ENCODE results near the gene MCUB. TPM values are rescaled to one million over a fixed set of nuclear protein-coding genes. Genes with fewer than 3 reads are reported as not detected.

The MCUB gene
- polyA plus RNA-seq, 2 of the 4 experiments (the other 2 are of a cell fraction) = 14.6 to 21.9 TPM

DNA sequence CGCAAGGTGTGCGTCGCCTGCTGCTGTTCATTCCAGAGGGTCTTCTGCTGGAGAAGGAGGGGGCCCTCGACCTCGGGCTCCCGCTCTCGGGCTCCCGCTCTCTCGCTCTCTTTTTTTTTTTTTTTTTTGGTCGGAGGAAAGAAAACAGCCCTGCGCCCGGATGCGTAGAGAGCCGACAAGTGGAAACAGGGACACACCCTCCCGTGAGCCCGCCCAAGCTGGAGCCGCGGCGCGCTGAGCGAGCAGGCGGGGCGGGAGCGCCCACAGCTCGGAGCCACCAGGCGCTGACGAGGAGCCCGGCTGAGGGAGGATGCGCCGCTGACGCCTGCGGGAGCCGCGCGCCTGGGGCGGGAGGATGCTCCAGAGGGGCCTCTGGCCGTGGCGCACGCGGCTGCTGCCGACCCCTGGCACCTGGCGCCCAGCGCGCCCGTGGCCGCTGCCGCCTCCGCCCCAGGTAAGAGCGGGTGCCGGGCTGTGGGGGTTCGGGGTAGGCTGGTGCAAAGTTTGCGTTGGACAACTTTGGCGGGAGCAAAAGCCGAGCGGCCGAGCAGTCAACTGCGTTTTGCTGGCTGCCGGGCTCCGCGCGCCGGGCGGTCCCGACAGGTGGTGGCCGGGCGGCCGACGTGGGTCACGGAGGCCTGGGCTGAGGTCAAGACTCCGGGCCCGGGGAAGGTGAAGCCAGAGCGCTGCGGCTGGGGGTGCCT, at the start of gene MCUB (continued):
- TF ChIP-seq ZC3H11A (IDR thresholded peaks at IDR 0.05) (no peak), ZNF302 (CRISPR knock-in tag; IDR thresholded peaks at IDR 0.05) (no peak), NR3C1 (IDR thresholded peaks at IDR 0.05) (no peak), MAZ (IDR thresholded peaks at IDR 0.05; ENCODE audit: borderline replicate concordance, low read depth, low read length) (no peak), PHF8 (IDR thresholded peaks at IDR 0.05; ENCODE audit: borderline replicate concordance, low read depth) (0 out of 2 replicates have a peak, but pooled peaks have one; percentile 3), CHD4 (IDR thresholded peaks at IDR 0.05; ENCODE audit: borderline replicate concordance) (no peak), TP53 (CRISPR knock-in tag; IDR thresholded peaks at IDR 0.05) (no peak), RNF2 (IDR thresholded peaks at IDR 0.05; ENCODE audit: borderline replicate concordance, low read depth) (no peak), ZFP36 (IDR thresholded peaks at IDR 0.05; ENCODE audit: borderline replicate concordance, partially characterized antibody) (no peak), POLR2A (IDR thresholded peaks at IDR 0.05; ENCODE audit: low read length) (peak; percentile 43; the same call in 1 of the 2 replicates), CEBPB (IDR thresholded peaks at IDR 0.05) (no peak), HEYL (CRISPR knock-in tag; IDR thresholded peaks at IDR 0.05) (no peak), HDAC2 (IDR thresholded peaks at IDR 0.05) (no peak), RARB (CRISPR knock-in tag; IDR thresholded peaks at IDR 0.05) (no peak)
- TF ChIP-seq, protein P1, sequence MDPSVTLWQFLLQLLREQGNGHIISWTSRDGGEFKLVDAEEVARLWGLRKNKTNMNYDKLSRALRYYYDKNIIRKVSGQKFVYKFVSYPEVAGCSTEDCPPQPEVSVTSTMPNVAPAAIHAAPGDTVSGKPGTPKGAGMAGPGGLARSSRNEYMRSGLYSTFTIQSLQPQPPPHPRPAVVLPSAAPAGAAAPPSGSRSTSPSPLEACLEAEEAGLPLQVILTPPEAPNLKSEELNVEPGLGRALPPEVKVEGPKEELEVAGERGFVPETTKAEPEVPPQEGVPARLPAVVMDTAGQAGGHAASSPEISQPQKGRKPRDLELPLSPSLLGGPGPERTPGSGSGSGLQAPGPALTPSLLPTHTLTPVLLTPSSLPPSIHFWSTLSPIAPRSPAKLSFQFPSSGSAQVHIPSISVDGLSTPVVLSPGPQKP (IDR thresholded peaks at IDR 0.05; ENCODE audit: low read depth, low read length) = no peak
- TF ChIP-seq, protein P2, sequence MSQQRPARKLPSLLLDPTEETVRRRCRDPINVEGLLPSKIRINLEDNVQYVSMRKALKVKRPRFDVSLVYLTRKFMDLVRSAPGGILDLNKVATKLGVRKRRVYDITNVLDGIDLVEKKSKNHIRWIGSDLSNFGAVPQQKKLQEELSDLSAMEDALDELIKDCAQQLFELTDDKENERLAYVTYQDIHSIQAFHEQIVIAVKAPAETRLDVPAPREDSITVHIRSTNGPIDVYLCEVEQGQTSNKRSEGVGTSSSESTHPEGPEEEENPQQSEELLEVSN (IDR thresholded peaks at IDR 0.05; ENCODE audit: borderline replicate concordance, low read depth) = peak; percentile 74; the same call in 1 of the 2 replicates
- TF ChIP-seq, protein P3, sequence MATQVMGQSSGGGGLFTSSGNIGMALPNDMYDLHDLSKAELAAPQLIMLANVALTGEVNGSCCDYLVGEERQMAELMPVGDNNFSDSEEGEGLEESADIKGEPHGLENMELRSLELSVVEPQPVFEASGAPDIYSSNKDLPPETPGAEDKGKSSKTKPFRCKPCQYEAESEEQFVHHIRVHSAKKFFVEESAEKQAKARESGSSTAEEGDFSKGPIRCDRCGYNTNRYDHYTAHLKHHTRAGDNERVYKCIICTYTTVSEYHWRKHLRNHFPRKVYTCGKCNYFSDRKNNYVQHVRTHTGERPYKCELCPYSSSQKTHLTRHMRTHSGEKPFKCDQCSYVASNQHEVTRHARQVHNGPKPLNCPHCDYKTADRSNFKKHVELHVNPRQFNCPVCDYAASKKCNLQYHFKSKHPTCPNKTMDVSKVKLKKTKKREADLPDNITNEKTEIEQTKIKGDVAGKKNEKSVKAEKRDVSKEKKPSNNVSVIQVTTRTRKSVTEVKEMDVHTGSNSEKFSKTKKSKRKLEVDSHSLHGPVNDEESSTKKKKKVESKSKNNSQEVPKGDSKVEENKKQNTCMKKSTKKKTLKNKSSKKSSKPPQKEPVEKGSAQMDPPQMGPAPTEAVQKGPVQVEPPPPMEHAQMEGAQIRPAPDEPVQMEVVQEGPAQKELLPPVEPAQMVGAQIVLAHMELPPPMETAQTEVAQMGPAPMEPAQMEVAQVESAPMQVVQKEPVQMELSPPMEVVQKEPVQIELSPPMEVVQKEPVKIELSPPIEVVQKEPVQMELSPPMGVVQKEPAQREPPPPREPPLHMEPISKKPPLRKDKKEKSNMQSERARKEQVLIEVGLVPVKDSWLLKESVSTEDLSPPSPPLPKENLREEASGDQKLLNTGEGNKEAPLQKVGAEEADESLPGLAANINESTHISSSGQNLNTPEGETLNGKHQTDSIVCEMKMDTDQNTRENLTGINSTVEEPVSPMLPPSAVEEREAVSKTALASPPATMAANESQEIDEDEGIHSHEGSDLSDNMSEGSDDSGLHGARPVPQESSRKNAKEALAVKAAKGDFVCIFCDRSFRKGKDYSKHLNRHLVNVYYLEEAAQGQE (IDR thresholded peaks at IDR 0.05) = no peak

DNA sequence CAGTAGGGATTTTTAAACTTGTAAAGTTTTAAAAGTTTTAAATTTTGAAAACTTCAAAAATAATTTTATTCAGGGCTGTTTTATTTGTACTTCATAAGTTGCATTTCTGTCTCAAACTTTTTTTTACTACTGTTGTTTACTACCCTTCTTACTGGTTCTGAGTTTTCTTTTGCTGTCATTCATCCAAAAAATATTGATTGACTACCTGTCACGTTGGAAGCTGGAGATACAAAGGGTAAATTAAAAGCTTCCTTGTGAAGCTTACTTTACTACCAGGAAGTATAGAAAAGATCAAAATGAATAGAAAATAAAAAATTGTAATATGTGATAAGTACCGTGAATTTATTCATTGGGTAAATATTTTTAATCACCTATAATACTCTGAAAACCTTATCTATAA, 49.4 kb upstream of the MCUB start:
- ChIA-PET CTCF (interaction anchor here (0.5 kb wide), 1 partner anchor 78 kb away, joined by 3 read pairs; no protein-coding TSS in a partner anchor), POLR2A (no interaction called here)
- TF ChIP-seq BHLHE40 (IDR thresholded peaks at IDR 0.05; ENCODE audit: low read depth, low read length) (no peak), ZFP36 (IDR thresholded peaks at IDR 0.05; ENCODE audit: borderline replicate concordance, partially characterized antibody) (no peak), HEYL (CRISPR knock-in tag; IDR thresholded peaks at IDR 0.05) (no peak), HDAC2 (IDR thresholded peaks at IDR 0.05) (no peak), CBX2 (IDR thresholded peaks at IDR 0.05; ENCODE audit: borderline replicate concordance, low read depth) (no peak)
- TF ChIP-seq, protein P4, sequence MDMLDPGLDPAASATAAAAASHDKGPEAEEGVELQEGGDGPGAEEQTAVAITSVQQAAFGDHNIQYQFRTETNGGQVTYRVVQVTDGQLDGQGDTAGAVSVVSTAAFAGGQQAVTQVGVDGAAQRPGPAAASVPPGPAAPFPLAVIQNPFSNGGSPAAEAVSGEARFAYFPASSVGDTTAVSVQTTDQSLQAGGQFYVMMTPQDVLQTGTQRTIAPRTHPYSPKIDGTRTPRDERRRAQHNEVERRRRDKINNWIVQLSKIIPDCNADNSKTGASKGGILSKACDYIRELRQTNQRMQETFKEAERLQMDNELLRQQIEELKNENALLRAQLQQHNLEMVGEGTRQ (IDR thresholded peaks at IDR 0.05) = no peak
- TF ChIP-seq, protein P5, sequence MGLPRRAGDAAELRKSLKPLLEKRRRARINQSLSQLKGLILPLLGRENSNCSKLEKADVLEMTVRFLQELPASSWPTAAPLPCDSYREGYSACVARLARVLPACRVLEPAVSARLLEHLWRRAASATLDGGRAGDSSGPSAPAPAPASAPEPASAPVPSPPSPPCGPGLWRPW (IDR thresholded peaks at IDR 0.05) = no peak
- TF ChIP-seq, protein P2 (IDR thresholded peaks at IDR 0.05; ENCODE audit: borderline replicate concordance, low read depth) = no peak
- H3K9me3 ChIP-seq = no peaks in the 10 kb centered on the region
- no peak overlapping the region for H3K4me2 ChIP-seq
- H3K27ac ChIP-seq = no peak overlapping the region
- no peaks in the 10 kb centered on the region for H3K4me1 ChIP-seq
- ATAC-seq (no peak), FAIRE-seq (no peak), DNase-seq (ENCODE audit: low read depth in 1 of 2, low spot score in 1 of 2) (no peak)
- H3K4me3 ChIP-seq = no peak overlapping the region
- 72% methylated on average over 2 of the region's 2 CpGs for WGBS (ENCODE audit: missing lambda C conversion rate)

Measured in A549 (cell line).